Lower leg skin (tissue), 4 donors: ENCODE results near the gene CALHM2. TPM values are rescaled to one million over a fixed set of nuclear protein-coding genes. Genes with fewer than 3 reads are reported as not detected.
"Not testable (repeated sequence)": the region's sequence is repeated elsewhere in the genome, so short reads cannot be mapped to it uniquely, and the experiment has no call there.

Experiments used
- DNase-seq, 2 donors: peaks; one replicate each; pipeline ENCODE4 v3.0.0-alpha.2; 2019; ENCODE audit warnings: low spot score in 2 of 2
- H3K4me3 ChIP-seq: fragments of 200-600 bp; sonication (generic); 2 replicates; pipeline ENCODE4 v1.5.1; 2017; ENCODE audit warnings: mild to moderate bottlenecking, low read depth; ENCODE audit not compliant: poor library complexity, severe bottlenecking
- CTCF ChIP-seq, 3 donors: fragments of 450-650 bp; IDR thresholded peaks; one replicate each; pipeline ENCODE4 v1.5.1; 2016; ENCODE audit warnings: antibody characterized with exemption in 3 of 3, mild to moderate bottlenecking in 3 of 3, moderate library complexity in 2 of 3
- POLR2A ChIP-seq, 2 donors: fragments of 450-650 bp; IDR thresholded peaks; one replicate each; pipeline ENCODE4 v1.6.1; 2016 to 2017; ENCODE audit warnings: antibody characterized with exemption in 2 of 2, mild to moderate bottlenecking in 1 of 2, moderate library complexity in 1 of 2
- WGBS, 2 donors: methylation state at CpG; one replicate each; pipeline ENCODE4 v1.1.5; 2018; 5-methylcytosine and 5-hydroxymethylcytosine counted together
- intact Hi-C: fragments of 100-400 bp; cut with DNase I; formaldehyde crosslinking; loops from one replicate; pipeline ENCODE4 v1.15.0; 2023; ENCODE audit warnings: low total_unique reads
- total RNA-seq, 4 donors: library from RNA; depleted of rRNA; stranded (reverse); fragments of >200 nt; gene quantifications; one replicate each; pipeline ENCODE4 v1.1.0, GENCODE V29; 2016

Gene CALHM2
- total RNA-seq, 4 donors from 2014 or later = 13.8 to 37.2 (median 15.4) TPM

- 58 to 76% methylated on average over 7 of the region's 7 CpGs for WGBS, 2 donors
- intact Hi-C loops = no loop called here
- no peak overlapping the region for H3K4me3 ChIP-seq
- DNase-seq = no peak
- TF ChIP-seq CTCF (IDR thresholded peaks at IDR 0.05) (no peak), POLR2A (IDR thresholded peaks at IDR 0.05) (no peak)
Observed at GRCh38 chr10:103491729-103492364, 39.7 kb upstream of the CALHM2 start.

- 89 to 94% methylated on average over 1 of the region's 1 CpG for WGBS, 2 donors
- intact Hi-C loops = no loop called here
- DNase-seq = no peak
- H3K4me3 ChIP-seq = no peak overlapping the region
- TF ChIP-seq POLR2A (IDR thresholded peaks at IDR 0.05) (no peak), CTCF (IDR thresholded peaks at IDR 0.05) (no peak)
Observed at GRCh38 chr10:103490986-103491314, 38.8 kb upstream of the CALHM2 start.

- DNase-seq = no peak
- no peak overlapping the region for H3K4me3 ChIP-seq
- WGBS, 2 donors = 79 to 88% methylated on average over 2 of the region's 2 CpGs
- TF ChIP-seq CTCF (IDR thresholded peaks at IDR 0.05) (no peak), POLR2A (IDR thresholded peaks at IDR 0.05) (no peak)
- intact Hi-C loops = loop anchor here (5.0 kb wide), 1 partner anchor 70 kb away; no protein-coding TSS in a partner anchor
Observed at GRCh38 chr10:103487410-103487708, 35.2 kb upstream of the CALHM2 start.

- WGBS, 2 donors = 85 to 87% methylated on average over 8 of the region's 8 CpGs
- not testable (repeated sequence) for DNase-seq, H3K4me3 ChIP-seq
- intact Hi-C loops = loop anchor here (5.0 kb wide), 1 partner anchor 70 kb away; no protein-coding TSS in a partner anchor
Observed at GRCh38 chr10:103486635-103487409, 34.7 kb upstream of the CALHM2 start.

- TF ChIP-seq CTCF (IDR thresholded peaks at IDR 0.05) (no peak), POLR2A (IDR thresholded peaks at IDR 0.05) (no peak)
- peak in 1 of 2 donors; percentile 41 for DNase-seq
- intact Hi-C loops = no loop called here
- WGBS, 2 donors = 46 to 48% methylated on average over 12 of the region's 12 CpGs
- H3K4me3 ChIP-seq = no peak overlapping the region
Observed at GRCh38 chr10:103481974-103482531, 29.9 kb upstream of the CALHM2 start.

GRCh38 chr10:103480521-103480920, 28.4 kb upstream of the CALHM2 start:
- intact Hi-C loops = no loop called here
- no peak overlapping the region for H3K4me3 ChIP-seq
- WGBS, 2 donors = 60 to 69% methylated on average over 5 of the region's 5 CpGs
- no peak for TF ChIP-seq POLR2A (IDR thresholded peaks at IDR 0.05)
- no peak for DNase-seq
